PC-9 (cell line): ENCODE results near the gene STEAP1.

Source experiments
- CTCF ChIP-seq: fragments of 200-600 bp; sonication (generic); conservative IDR thresholded peaks from 2 replicates; pipeline ENCODE4 v1.6.1; 2017; ENCODE audit warnings: mixed run types, antibody characterized with exemption, mild to moderate bottlenecking, moderate library complexity
- EZH2 ChIP-seq: fragments of 200-600 bp; sonication (generic); IDR thresholded peaks from 2 replicates; pipeline ENCODE4 v1.8.0; 2017; ENCODE audit warnings: antibody characterized with exemption, low read depth

DNA sequence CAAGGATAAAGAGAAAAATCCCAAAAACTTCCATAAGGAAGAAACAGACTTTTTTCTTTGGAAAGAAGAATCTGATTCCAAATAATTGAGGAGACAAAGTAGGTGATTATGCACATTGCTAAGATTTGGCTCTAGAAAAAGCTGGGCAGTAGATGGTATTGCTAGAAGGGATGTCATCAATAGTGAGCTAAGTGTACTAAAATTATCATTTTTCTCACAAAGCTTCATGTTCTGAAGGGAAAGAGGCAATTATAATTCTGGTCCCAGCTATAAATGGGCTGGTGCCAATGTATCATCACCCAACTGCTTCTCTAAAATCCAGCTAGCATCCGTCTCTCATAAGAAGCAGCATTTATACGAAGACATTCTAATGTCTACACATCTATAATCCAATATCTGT lies 23.9 kb downstream of the STEAP1 start:
- TF ChIP-seq CTCF (no peak), EZH2 (no peak)
